ENCODE data around the gene FAIM2.
A peak's percentile ranks its signal among the peaks of the same experiment; 100 is the strongest.
"Not testable (repeated sequence)": the region's sequence is repeated elsewhere in the genome, so short reads cannot be mapped to it uniquely, and the experiment has no call there.

The FAIM2 gene

GRCh38 chr12:49877066-49877465 is 26.6 kb downstream of the FAIM2 start:
- DNase-seq (ENCODE audit: low spot score): no peak

GRCh38 chr12:49876070-49876469 is 27.6 kb downstream of the FAIM2 start:
- no peak for DNase-seq (ENCODE audit: low spot score)

DNA sequence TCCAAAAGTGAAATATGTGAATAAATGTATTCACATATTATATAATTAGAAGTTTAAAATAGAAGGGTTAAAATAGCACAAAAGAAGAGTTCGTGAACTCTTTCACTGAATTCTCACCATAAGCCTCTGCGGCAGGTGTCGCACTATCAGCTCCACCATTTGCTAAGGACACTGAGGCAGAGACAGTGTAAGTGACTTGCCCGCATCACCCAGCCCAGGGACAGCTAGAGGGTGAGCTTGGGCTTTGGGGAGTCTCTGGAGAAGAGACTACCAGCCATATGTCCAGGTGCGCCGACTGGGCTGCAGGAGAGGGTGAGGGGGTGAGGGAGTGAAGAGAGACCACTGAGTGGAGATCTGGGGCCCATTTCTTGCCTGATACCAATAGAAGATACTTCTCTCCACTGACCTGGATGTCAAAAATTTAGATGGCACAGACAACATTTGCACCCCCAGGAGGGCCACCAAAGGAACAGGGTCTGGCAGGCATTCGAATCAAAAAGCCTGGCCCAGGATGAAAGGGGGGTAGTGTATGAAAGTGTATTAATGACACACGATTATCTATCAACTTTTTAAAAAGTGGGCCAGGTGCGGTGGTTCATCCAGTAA is 28.5 kb downstream of the FAIM2 start:
- no peak for DNase-seq (ENCODE audit: low spot score)

- DNase-seq (ENCODE audit: low spot score): no peak
Observed at GRCh38 chr12:49874142-49874897, 29.4 kb downstream of the FAIM2 start.

- DNase-seq (ENCODE audit: low spot score): peak; percentile 43
Observed at GRCh38 chr12:49873361-49873934, 30.3 kb downstream of the FAIM2 start.

DNA sequence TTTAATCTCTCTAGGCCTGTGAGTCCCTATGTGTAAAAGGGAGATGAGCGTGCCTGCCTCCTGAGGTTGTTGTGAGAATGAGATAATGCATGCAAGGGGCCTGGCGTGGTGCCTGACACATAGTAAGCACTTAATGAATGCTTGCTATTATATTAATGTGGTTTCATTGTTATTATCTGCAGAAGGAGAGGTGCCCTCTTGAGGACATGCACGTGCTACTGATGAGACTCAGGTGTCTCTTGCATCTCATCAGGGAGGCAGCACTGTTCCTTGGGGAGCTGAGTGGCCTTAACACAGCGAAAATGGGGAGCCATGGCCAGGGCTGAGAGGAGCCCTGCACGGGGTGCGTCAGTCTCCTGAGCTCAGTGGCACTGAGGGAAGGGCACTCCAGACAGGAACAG is 30.9 kb downstream of the FAIM2 start:
- no peak for DNase-seq (ENCODE audit: low spot score)

DNA sequence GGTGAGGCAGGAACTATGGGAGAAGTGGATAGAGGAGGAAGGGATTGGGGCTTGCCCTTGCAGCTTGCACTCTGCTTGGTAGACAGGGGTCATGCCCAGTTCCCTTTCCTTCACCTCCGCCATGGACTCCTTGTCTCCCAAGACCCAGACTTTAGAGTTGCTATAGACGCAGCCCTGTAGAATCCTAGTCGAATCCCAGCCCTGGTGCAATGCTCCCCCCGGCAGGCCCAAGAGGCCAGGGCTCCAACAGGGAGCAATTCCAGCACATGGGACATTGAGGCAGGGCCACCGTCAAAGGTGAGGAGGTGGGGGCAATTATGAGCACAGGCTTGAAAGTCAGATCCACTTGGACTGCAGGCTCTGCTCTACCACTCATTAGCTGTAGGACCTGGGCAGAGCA is 31.3 kb downstream of the FAIM2 start:
- DNase-seq (ENCODE audit: low spot score): no peak

DNA sequence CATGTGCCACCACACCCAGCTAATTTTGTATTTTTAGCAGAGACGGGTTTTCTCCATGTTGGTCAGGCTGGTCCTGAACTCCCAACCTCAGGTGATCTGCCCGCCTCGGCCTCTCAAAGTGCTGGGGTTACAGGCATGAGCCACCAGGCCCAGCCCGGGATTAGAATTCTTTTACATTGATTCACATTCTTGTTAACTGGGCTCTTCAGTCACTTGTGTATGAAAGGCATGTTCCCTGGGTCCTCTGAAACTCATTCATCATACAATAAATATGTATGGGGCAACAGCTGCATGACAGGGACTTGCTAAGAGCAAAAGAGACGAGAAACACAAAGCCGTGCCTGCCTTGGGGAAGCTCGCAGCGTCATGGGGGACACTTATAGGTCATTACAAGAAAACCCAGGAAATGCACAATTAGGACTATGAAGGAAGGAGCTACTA is 31.9 kb downstream of the FAIM2 start:
- not testable (repeated sequence) for DNase-seq (ENCODE audit: low spot score)

DNA sequence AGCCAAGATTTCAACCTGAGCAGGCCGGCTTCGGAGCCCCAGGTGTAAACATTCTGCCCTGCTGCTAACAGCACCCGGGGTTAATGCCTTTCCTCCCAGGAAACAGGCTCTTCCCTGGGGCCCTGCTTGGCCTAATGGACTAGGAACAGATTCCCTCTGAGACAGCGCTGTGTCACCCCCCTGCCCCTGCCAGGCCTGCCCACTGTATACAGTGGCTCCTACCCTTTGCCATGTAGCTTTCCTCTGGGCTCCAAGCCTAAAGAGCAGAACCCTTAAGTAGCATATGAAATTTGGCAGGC is 32.5 kb downstream of the FAIM2 start:
- DNase-seq (ENCODE audit: low spot score): no peak

GRCh38 chr12:49870501-49871262 is 33.0 kb downstream of the FAIM2 start:
- DNase-seq (ENCODE audit: low spot score): no peak

- DNase-seq (ENCODE audit: low spot score): no peak
Observed at GRCh38 chr12:49869816-49870500, 33.7 kb downstream of the FAIM2 start.

DNA sequence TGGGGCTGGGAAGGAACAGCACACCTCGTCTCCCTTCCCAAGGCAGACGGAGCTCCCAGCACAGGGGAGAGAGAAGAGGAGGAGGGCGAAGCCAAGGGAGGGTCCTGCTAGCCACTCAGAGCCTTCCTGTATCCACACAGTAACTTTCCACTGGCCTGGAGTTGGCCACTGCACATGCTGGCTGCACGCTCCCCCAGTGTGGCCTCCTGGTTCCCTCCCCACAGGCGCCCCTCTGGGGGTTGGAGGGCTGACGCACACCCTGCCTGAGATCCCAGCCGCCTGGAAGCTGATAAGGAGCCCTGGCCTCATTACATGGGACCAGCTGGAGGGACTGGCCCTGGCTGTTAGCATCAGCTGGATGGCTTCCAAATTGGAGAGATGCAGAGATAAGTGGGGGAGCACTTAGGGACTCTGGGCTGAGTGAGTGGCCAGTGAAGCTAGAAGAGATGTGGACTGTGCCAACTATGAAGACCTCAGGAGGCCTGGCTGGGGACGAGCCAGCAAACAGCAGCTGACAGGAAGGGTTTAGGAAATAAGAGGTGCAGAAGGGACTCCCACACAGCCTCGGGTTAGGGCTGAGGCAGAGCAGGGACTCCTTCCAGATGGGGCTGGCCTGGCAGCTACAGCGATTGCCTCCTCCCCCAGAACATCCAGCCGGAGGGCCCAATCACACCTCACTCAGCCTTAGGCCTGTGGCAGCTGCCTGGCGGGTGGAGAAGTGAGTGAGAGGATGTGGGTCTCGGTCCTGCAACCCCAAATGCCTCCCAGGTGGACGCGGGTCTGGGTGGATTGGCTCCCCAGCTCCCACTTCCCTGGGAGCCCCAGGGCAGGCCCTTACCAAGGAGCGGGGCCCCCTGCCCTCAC is 34.5 kb downstream of the FAIM2 start:
- peak; percentile 88 for DNase-seq (ENCODE audit: low spot score)

DNA sequence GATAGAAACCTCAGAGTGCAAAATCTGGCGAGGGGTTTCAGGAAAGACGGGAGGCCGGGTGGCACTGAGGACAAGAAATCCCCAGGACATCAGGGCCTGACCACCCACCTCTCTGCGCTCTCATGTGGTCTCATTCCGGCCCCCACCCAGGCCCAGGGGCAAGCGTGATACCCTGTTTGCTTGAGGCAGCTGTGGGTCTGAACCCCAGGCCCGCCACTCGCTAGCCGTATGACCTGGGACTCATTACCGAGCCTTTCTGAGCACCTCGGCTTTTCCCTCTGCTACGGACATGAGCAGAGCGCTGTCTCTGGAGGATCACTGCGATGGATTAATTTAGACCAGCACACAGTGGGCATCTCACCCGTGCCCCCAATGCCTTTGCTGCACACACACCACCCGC is 35.3 kb downstream of the FAIM2 start:
- no peak for DNase-seq (ENCODE audit: low spot score)

DNA sequence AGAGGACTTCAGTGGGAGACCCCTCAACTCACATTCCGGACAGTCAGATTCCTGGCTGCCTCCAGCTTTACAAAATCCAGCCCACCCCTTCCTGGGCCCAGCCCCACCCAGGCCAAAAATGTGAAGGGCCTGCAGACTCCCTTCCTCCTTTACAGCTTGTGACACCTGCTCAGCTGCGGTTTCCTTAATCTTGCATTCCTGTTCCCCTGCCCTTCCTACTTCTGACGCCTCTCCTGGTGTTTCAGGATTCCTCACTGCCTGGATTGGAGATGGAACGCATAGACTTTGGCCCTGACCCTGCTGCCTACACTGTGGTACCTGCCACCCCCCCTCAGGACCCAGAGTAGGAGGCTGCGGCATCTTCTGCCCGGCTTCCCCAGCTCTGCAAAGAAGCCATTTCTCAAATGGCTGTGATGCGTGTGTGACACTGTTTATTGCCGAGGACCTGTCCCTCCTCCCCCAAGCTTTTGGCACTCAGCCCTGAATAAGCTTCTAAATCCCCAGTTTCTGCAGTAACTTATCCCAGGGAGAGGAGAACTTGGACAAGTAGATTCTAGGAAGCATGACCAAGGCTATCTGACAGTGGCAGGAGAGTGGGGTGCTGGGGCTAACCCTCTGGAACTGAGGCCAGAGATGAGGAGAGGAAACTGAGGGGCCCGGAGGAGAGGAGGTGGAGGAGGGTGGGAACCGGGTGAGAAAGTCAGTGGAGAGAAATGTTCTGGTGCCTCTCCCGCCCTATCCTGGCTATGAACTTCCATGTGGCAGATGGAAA is 35.9 kb downstream of the FAIM2 start:
- DNase-seq (ENCODE audit: low spot score): no peak

DNA sequence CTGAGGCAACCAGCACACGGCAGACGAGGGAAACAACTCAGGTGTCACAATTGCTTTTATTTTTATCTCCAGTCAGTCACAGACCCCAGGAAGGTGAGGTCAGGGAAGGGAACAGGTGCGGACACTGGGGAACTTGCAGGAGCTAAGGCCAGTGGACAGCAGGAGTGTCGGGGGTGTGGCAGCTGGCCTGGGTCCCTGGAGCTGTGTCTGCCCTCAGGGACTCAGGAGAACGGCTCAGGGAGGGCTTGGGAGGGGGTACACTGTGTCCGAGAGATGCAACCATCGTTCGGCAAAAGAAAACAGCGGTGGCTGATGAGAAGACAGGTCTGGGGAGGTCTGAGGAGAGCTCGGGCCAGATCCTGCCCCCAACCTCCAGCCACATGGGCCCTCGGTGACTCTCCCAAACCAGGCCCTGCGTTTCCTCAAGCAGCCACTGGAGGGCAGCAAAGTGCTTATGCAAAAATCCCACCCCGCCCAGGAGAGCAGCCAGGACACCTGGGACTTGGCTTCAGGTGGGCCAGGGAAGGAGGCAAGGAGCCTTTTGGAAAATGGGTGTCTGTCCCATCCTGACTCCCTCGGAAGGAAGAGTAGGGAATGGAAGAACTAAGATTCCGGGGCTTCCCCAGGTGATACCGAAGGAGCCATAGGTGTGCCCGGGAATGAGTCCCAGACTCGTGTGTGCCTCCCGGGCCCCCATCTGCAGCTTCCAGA is 36.7 kb downstream of the FAIM2 start:
- peak; percentile 92 for DNase-seq (ENCODE audit: low spot score)

GRCh38 chr12:49865782-49866135 is 37.9 kb downstream of the FAIM2 start:
- DNase-seq (ENCODE audit: low spot score): no peak

GRCh38 chr12:49865109-49865781 is 38.5 kb downstream of the FAIM2 start:
- DNase-seq (ENCODE audit: low spot score): no peak

GRCh38 chr12:49864798-49865090 is 39.0 kb downstream of the FAIM2 start:
- no peak for DNase-seq (ENCODE audit: low spot score)

DNA sequence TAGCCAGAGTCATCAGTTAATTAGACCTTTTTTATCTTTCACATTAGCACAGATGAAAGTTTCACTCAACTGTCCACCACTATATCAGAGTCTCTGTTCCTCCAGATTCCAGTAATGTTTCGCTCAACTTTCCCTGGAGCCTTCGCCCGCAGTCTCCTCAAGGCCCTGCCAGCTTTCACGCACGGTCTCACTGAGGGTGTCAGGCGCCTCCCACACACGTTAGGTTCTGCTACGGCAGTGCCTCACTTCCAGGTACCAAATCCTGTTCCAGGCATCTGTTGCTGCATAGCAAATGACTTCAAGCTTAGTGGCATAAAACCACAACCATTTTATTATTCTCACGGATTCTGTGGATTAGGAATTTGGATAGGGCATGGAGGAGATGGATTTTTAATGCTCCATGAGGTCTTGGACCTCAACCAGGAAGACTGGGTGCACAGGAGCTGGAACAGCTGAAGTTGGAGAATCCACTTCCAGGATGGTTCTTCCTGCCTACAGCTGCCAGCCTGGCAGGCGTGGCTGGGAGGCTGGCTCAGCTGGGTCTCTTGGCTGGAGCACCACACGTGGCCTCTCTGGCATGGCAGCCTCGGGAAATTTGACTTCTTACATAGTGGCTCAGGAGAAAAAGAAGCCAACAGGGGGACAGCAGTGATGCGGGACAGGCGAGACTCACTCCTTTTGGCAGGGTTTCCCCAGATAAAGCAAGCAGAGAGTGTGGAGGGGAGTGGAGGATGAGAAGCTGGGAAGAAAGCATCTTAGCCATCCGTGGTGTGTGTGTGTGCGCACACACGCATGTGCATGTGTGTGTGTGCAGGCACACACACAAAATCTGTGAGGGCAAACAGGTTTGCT is 39.5 kb downstream of the FAIM2 start:
- DNase-seq (ENCODE audit: low spot score): no peak

Measured in GM03348 (cell line).